Measurements from ENCODE around the gene CD151. TPM values are rescaled to one million over a fixed set of nuclear protein-coding genes. Genes with fewer than 3 reads are reported as not detected.

The CD151 gene
- total RNA-seq, 2 donors from 2014 or later: 371 to 396 TPM

GRCh38 chr11:843086-843734 is 10.5 kb downstream of the CD151 start:
- intact Hi-C loops (cut with DNase I): no loop called here
- Histone ChIP-seq H3K9ac (ENCODE audit: low read depth in 2 of 2, low read length in 2 of 2) (peak overlapping the region; percentile 66 to 69), H3K27ac (peak overlapping the region; percentile 81), H3K4me1 (peaks cover 22% of the 10 kb centered on the region), H3K9me3 (no peaks in the 10 kb centered on the region), H3K36me3 (peaks cover 8% of the 10 kb centered on the region), H3K27me3 (no peaks in the 10 kb centered on the region), H3K4me3 (peak overlapping the region; percentile 99)
- no peak for TF ChIP-seq CTCF (IDR thresholded peaks at IDR 0.05)
- DNase-seq: no peak

GRCh38 chr11:843818-844692 is 11.3 kb downstream of the CD151 start:
- Histone ChIP-seq H3K4me3 (peak overlapping the region; percentile 99), H3K4me1 (peaks cover 20% of the 10 kb centered on the region)
- intact Hi-C loops (cut with DNase I): no loop called here

GRCh38 chr11:844693-845644 is 12.2 kb downstream of the CD151 start:
- Histone ChIP-seq H3K27me3 (peaks cover 12% of the 10 kb centered on the region), H3K4me1 (peaks cover 21% of the 10 kb centered on the region)

More at GRCh38 chr11:843818-844692, 11.3 kb downstream of the CD151 start:
- Histone ChIP-seq H3K36me3 (peaks cover 8% of the 10 kb centered on the region), H3K27me3 (peaks cover 7% of the 10 kb centered on the region), H3K9me3 (no peaks in the 10 kb centered on the region), H3K27ac (peak overlapping the region; percentile 81), H3K9ac (ENCODE audit: low read depth in 2 of 2, low read length in 2 of 2) (peak overlapping the region; percentile 66 to 69)
- DNase-seq: peak; percentile 84
- TF ChIP-seq CTCF (IDR thresholded peaks at IDR 0.05): no peak

GRCh38 chr11:845872-846495 is 13.2 kb downstream of the CD151 start:
- Histone ChIP-seq H3K27ac (no peak overlapping the region), H3K4me1 (peaks cover 16% of the 10 kb centered on the region), H3K9me3 (no peaks in the 10 kb centered on the region), H3K36me3 (no peaks in the 10 kb centered on the region), H3K4me3 (no peak overlapping the region), H3K9ac (ENCODE audit: low read depth in 2 of 2, low read length in 2 of 2) (no peak overlapping the region), H3K27me3 (peaks cover 22% of the 10 kb centered on the region)
- DNase-seq: no peak
- intact Hi-C loops (cut with DNase I): loop anchor here (5.0 kb wide), 1 partner anchor 206 kb away; no protein-coding TSS in a partner anchor
- TF ChIP-seq CTCF (IDR thresholded peaks at IDR 0.05): no peak

More at GRCh38 chr11:844693-845644, 12.2 kb downstream of the CD151 start:
- H3K9me3 ChIP-seq: no peaks in the 10 kb centered on the region
- H3K4me3 ChIP-seq: no peak overlapping the region
- peak overlapping the region; percentile 81 for H3K27ac ChIP-seq
- H3K36me3 ChIP-seq: peaks cover under 1% of the 10 kb centered on the region
- intact Hi-C loops (cut with DNase I): loop anchor here (5.0 kb wide), 1 partner anchor 207 kb away; no protein-coding TSS in a partner anchor
- DNase-seq: peak; percentile 86
- no peak for TF ChIP-seq CTCF (IDR thresholded peaks at IDR 0.05)
- peak overlapping the region; percentile 21 to 43 for H3K9ac ChIP-seq (ENCODE audit: low read depth in 2 of 2, low read length in 2 of 2)
